NCI-H128 (cell line): ENCODE results near the gene MMP13.
"Not testable (repeated sequence)": the region's sequence is repeated elsewhere in the genome, so short reads cannot be mapped to it uniquely, and the experiment has no call there.

ENCODE experiments used
- DNase-seq: peaks from one replicate; lab custom pipeline; 2025; ENCODE audit not compliant: unreplicated experiment; lab: John Stamatoyannopoulos, UW

MMP13 gene

GRCh38 chr11:102903895-102904294, 51.6 kb downstream of the MMP13 start:
- not testable (repeated sequence) for DNase-seq

DNA sequence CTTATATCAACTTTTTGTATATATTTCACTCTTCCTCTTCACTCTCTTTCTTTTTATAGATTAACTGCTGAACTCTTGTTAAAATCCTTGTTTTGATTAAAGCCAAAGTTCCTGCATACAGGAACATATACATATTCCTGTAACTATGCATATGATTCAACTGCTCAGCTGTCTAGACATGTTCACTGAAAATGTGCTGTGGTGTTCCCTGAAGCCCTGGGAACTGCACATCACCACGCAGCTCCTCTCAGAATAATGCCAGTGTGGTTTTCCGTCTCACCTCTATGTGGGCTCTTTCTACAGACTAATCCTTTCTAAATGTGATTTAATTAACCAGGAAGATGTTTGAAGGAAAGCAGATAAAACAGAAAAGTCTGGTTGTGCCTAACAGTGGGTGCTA, 55.2 kb downstream of the MMP13 start:
- DNase-seq: no peak
